ENCODE results near the gene ZNF678. TPM values are rescaled to one million over a fixed set of nuclear protein-coding genes. Genes with fewer than 3 reads are reported as not detected.
"Not testable (repeated sequence)": the region's sequence is repeated elsewhere in the genome, so short reads cannot be mapped to it uniquely, and the experiment has no call there.

ZNF678 gene
- total RNA-seq, 2 donors from 2014 or later: 11.2 to 22.4 TPM

DNA sequence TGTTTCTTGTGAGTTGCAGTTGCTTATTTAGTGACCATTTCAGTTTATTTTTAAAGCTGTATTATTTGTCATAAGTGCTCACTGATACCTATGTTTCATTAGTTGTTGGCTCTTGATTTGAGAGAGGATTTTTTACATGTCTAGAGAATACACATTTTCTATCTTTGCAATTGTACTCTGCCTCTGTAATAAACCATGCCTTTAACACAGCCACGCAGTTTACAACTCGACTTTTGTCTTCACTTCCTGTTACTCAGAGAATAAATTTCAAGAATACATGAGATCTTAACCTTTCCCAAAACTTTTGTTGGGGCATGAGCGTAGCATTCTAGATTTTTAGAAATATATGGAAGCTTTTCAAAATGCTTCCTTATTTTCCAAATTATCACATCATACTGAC, 14.9 kb upstream of the ZNF678 start:
- H3K27me3 ChIP-seq: no peaks in the 10 kb centered on the region
- WGBS, 2 donors: 69 to 70% methylated on average over 3 of the region's 3 CpGs
- no peak overlapping the region for H3K4me3 ChIP-seq
- DNase-seq (no peak), ATAC-seq (no peak)
- no peak for TF ChIP-seq POLR2A (IDR thresholded peaks at IDR 0.05)
- TF ChIP-seq, protein P1, sequence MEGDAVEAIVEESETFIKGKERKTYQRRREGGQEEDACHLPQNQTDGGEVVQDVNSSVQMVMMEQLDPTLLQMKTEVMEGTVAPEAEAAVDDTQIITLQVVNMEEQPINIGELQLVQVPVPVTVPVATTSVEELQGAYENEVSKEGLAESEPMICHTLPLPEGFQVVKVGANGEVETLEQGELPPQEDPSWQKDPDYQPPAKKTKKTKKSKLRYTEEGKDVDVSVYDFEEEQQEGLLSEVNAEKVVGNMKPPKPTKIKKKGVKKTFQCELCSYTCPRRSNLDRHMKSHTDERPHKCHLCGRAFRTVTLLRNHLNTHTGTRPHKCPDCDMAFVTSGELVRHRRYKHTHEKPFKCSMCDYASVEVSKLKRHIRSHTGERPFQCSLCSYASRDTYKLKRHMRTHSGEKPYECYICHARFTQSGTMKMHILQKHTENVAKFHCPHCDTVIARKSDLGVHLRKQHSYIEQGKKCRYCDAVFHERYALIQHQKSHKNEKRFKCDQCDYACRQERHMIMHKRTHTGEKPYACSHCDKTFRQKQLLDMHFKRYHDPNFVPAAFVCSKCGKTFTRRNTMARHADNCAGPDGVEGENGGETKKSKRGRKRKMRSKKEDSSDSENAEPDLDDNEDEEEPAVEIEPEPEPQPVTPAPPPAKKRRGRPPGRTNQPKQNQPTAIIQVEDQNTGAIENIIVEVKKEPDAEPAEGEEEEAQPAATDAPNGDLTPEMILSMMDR (IDR thresholded peaks at IDR 0.05): no peak
- no peaks in the 10 kb centered on the region for H3K9me3 ChIP-seq
- peak overlapping the region; percentile 17 to 64 (median 40) for H3K27ac ChIP-seq
- no peaks in the 10 kb centered on the region for H3K36me3 ChIP-seq (replicated peaks in 1 of 2; ENCODE audit: insufficient read depth in 1 of 2, low read depth in 2 of 2)
- intact Hi-C loops (cut with DNase I): no loop called here
- peaks cover 10% of the 10 kb centered on the region for H3K4me1 ChIP-seq

GRCh38 chr1:227549892-227550291, 13.5 kb upstream of the ZNF678 start:
- no peak overlapping the region for H3K4me3 ChIP-seq
- no peaks in the 10 kb centered on the region for H3K36me3 ChIP-seq (replicated peaks in 1 of 2; ENCODE audit: insufficient read depth in 1 of 2, low read depth in 2 of 2)
- H3K4me1 ChIP-seq: peaks cover 7% of the 10 kb centered on the region
- no peak for TF ChIP-seq POLR2A (IDR thresholded peaks at IDR 0.05)
- TF ChIP-seq, protein P1 (IDR thresholded peaks at IDR 0.05): no peak
- WGBS, 2 donors: 84 to 100% methylated on average over 2 of the region's 2 CpGs
- intact Hi-C loops (cut with DNase I): no loop called here
- no peak overlapping the region for H3K27ac ChIP-seq
- no peak for ATAC-seq
- DNase-seq: no peak
- no peaks in the 10 kb centered on the region for H3K27me3 ChIP-seq
- no peaks in the 10 kb centered on the region for H3K9me3 ChIP-seq

DNA sequence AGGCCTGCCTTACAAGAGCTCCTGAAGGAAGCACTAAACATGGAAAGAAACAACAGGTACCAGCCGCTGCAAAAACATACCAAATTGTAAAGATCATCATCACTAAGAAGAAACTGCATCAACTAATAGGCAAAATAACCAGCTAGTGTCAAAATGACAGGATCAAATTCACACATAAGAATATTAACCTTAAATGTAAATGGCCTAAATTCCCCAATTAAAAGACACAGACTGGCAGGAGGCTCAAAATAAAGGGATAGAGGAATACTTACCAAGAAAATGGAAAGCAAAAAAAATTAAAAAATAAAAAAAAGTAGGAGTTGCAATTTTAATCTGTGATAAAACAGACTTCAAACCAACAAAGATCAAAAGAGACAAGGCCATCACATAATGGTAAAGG, 11.5 kb upstream of the ZNF678 start:
- DNase-seq; intact Hi-C loops (cut with DNase I); ATAC-seq; H3K9me3 ChIP-seq; H3K36me3 ChIP-seq (replicated peaks in 1 of 2; ENCODE audit: insufficient read depth in 1 of 2, low read depth in 2 of 2); H3K4me3 ChIP-seq; H3K27me3 ChIP-seq; H3K27ac ChIP-seq: not testable (repeated sequence)
- H3K4me1 ChIP-seq: peaks cover 16% of the 10 kb centered on the region
- 100% methylated on average over 1 of the region's 1 CpG for WGBS, 2 donors

DNA sequence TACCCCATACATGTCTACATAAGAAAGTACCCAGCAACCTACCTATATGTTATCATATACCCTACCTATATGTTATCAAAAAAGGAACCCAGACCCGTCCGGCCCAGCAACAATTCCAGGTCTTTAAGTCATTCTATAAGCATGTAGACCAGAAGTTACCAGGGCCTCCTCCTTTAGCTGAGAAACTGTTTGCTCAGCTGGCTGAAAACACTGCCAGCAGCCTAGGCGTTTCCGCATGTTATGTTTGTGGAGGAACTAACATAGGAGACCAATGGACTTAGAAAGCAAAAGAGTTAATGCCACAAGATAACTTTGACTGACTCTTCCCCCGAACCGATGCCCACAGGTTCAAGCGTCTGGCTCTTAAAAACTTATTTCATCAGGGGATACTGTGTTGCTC, 7.1 kb upstream of the ZNF678 start:
- H3K9me3 ChIP-seq: no peaks in the 10 kb centered on the region
- H3K27ac ChIP-seq: peak overlapping the region in 3 of 4 donors; percentile 13 to 71 (median 52)
- whole genome bisulfite sequencing, 2 donors: 46 to 48% methylated on average over 7 of the region's 7 CpGs
- TF ChIP-seq, protein P1 (IDR thresholded peaks at IDR 0.05): no peak
- no peak for TF ChIP-seq POLR2A (IDR thresholded peaks at IDR 0.05)
- DNase-seq (peak; percentile 41 to 79 (median 60)), ATAC-seq (peak; percentile 64)
- intact Hi-C loops (cut with DNase I): no loop called here
- H3K4me3 ChIP-seq: no peak overlapping the region
- peaks cover 9% of the 10 kb centered on the region for H3K4me1 ChIP-seq
- no peaks in the 10 kb centered on the region for H3K36me3 ChIP-seq (replicated peaks in 1 of 2; ENCODE audit: insufficient read depth in 1 of 2, low read depth in 2 of 2)
- H3K27me3 ChIP-seq: peaks cover 0 to 16% of the 10 kb centered on the region in 2 donors

DNA sequence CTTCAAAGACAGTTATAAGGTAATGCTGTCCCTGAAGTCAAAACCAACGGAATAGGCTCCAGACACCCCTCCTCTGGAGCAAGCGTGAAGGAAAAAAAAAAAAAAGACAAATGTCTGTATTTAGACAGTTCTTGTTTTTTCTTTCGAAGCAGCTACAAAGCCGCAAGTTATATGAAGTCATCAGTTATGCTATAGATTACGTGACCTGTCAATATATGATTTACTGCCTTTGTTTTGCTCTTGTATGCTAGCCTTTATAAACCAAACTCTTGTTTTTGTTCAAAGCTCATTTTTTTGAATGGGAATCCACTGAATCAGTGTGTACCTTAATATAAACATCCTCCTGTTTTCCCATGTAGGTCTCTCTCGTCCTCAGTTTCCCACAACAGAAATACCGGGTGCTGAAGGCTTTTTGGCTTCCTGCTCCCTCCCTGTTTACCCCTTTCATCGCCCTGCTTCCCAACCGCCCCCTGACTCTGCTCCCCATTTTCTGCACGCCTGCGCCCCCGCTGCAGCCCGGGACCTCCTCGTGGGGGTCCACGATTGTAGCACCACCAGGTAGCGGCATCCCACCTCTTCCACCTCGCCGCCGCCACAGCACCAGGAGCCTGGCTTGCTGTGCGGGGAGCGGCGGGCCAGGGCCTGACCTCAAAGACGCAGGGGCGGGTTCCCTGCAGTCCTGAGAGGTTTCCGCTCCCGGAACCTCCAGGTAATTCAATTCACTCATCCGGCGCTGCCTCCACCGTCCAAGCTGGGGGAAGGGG, 5.2 kb upstream of the ZNF678 start:
- no peak overlapping the region for H3K4me3 ChIP-seq
- 64 to 67% methylated on average over 17 to 29 of the region's 29 CpGs for WGBS, 2 donors
- DNase-seq: no peak

More for the DNA sequence above, 5.2 kb upstream of the ZNF678 start:
- intact Hi-C loops (cut with DNase I): no loop called here
- no peak overlapping the region for H3K27ac ChIP-seq
- no peaks in the 10 kb centered on the region for H3K9me3 ChIP-seq
- TF ChIP-seq POLR2A (IDR thresholded peaks at IDR 0.05): no peak
- TF ChIP-seq, protein P1 (IDR thresholded peaks at IDR 0.05): no peak
- H3K36me3 ChIP-seq (replicated peaks in 1 of 2; ENCODE audit: insufficient read depth in 1 of 2, low read depth in 2 of 2): no peaks in the 10 kb centered on the region
- peaks cover 0 to 17% of the 10 kb centered on the region in 2 donors for H3K27me3 ChIP-seq
- ATAC-seq: no peak
- peaks cover 12% of the 10 kb centered on the region for H3K4me1 ChIP-seq

Measured in body of pancreas (tissue), 4 donors.